ENCODE data around the gene BGN.
A peak's percentile ranks its signal among the peaks of the same experiment; 100 is the strongest.

Gene BGN

GRCh38 chrX:153507484-153508178 is 12.9 kb downstream of the BGN start:
- peak; percentile 92 for DNase-seq (ENCODE audit: low spot score)
- TF ChIP-seq CTCF (IDR thresholded peaks at IDR 0.05; ENCODE audit: extremely low read depth, missing control alignments), result peak; percentile 41

- no peak for TF ChIP-seq CTCF (IDR thresholded peaks at IDR 0.05; ENCODE audit: extremely low read depth, missing control alignments)
- no peak for DNase-seq (ENCODE audit: low spot score)
These were observed 14.8 kb downstream of the BGN start for GRCh38 chrX:153509592-153509991.

GRCh38 chrX:153510383-153510782 is 15.6 kb downstream of the BGN start:
- no peak for DNase-seq (ENCODE audit: low spot score)

DNA sequence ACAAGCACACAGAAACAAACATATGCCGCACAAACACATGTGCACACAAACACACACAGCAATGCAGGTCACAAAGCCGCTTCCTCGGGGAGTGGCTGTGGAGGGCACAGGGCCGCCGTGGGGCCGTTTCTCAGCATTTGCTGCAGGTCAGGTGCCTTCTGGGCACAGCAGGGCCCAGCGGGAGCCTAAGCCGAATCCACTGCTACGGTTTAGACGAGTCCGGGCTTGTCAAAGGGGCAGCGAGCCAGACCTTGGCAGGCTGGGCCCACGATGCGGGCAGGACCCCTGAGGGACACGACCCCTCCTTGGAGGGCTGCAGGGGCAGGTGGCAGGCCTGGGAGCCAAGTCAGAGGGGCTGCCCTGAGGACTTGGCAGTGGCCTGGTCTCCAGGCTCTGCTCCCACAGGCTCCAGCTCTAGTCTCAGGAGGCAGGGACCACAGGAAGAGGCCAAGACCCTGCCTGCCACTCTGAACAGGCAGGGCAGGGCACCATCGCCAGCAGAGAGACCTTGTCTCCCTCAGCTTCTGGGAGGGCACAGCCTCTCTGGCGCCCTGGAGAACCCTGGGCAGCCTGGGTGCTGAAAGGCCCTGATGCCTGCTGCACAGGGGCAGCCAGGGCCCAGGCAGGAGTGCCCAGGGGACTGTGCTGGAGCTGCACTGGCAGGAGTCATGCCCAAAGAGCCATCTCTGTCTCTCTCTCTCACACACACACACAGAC is 17.2 kb downstream of the BGN start:
- DNase-seq (ENCODE audit: low spot score), result no peak
- no peak for TF ChIP-seq CTCF (IDR thresholded peaks at IDR 0.05; ENCODE audit: extremely low read depth, missing control alignments)

More at GRCh38 chrX:153510383-153510782, 15.6 kb downstream of the BGN start:
- TF ChIP-seq CTCF (IDR thresholded peaks at IDR 0.05; ENCODE audit: extremely low read depth, missing control alignments), result no peak

- no peak for TF ChIP-seq CTCF (IDR thresholded peaks at IDR 0.05; ENCODE audit: extremely low read depth, missing control alignments)
- no peak for DNase-seq (ENCODE audit: low spot score)
These were observed 17.7 kb downstream of the BGN start for GRCh38 chrX:153512501-153512893.

GRCh38 chrX:153513265-153513664 is 18.5 kb downstream of the BGN start:
- no peak for DNase-seq (ENCODE audit: low spot score)
- no peak for TF ChIP-seq CTCF (IDR thresholded peaks at IDR 0.05; ENCODE audit: extremely low read depth, missing control alignments)

DNA sequence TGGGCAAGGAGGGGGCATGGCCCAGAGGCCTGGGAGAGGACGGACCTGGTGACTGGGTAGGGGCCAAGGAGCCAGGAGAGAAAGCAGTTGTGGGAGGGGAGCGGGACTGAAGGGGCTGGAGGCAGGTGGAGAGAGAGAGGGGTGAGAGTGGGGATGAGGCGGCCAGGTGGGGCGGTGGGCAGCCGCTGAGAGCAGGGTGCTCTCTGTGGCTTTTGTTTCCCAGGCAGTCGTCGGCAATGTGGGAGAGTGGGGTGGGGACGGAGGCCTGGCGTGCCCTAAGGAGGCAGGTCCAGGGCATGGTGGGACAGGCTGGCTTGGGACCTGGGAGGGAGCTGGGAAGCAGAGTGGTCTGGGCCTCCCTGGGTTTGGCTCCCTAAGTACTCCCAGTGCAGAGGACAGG is 19.5 kb downstream of the BGN start:
- no peak for DNase-seq (ENCODE audit: low spot score)
- no peak for TF ChIP-seq CTCF (IDR thresholded peaks at IDR 0.05; ENCODE audit: extremely low read depth, missing control alignments)

Data from GM20000 (cell line).